Fibroblast of mammary gland (primary cell): ENCODE data around the gene TOPORS.
"Not testable (repeated sequence)": the region's sequence is repeated elsewhere in the genome, so short reads cannot be mapped to it uniquely, and the experiment has no call there.

Experiments used
- DNase-seq: peaks from one replicate; pipeline ENCODE4 v3.0.0-alpha.2; 2010; ENCODE audit warnings: low read depth
- H3K4me3 ChIP-seq: 2 replicates; pipeline ENCODE4 v1.5.1; 2011; ENCODE audit warnings: low read depth, mild to moderate bottlenecking, low read length, moderate library complexity; ENCODE audit not compliant: control insufficient read depth
- TF ChIP-seq, protein P1 (sequence below): conservative IDR thresholded peaks from 2 replicates; pipeline ENCODE4 v1.5.1; 2011; ENCODE audit warnings: low read depth, low read length, inconsistent platforms; ENCODE audit not compliant: control insufficient read depth, insufficient read depth

The TOPORS gene

DNA sequence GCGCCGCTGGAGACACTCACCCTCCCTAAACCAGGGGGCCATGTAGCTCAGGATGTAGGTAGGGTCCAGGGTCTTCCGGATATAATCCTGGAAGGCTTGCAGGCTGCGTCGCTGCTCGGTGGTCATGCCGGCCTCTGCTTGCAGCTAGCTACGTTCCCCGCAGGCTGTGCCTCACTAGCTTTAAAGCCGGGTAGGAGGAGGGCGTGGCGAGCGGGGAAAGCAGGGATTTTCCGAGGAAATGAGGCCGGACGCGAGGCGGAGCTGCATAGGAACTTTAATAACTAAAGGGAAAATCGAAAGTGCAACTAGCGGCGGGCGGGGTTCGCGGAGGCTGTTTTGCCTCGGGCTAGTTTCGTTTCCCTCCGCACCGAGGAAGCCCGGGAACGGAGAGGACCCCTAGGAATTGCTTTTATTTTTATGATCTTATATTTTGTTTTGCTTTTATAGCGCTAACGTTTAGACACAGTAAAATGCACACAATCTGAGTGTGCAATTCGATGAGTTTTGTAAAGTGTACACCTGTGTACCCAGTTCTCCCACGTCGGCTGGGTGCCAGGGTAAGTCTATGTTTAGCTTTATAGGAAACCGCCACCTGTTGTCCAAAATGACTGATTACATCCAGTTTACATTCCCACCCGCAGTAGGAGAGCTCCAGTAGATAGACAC lies 26.2 kb downstream of the TOPORS start, which contains the start of gene RIGI:
RIGI (minus strand) TSS at position 156 of the 666 bp plus-strand sequence; CDS start at position 126, 30 bp downstream.
- peak within 1 kb of the TSS; percentile 70 for H3K4me3 ChIP-seq
- peak; percentile 89 for DNase-seq
- TF ChIP-seq, protein P1, sequence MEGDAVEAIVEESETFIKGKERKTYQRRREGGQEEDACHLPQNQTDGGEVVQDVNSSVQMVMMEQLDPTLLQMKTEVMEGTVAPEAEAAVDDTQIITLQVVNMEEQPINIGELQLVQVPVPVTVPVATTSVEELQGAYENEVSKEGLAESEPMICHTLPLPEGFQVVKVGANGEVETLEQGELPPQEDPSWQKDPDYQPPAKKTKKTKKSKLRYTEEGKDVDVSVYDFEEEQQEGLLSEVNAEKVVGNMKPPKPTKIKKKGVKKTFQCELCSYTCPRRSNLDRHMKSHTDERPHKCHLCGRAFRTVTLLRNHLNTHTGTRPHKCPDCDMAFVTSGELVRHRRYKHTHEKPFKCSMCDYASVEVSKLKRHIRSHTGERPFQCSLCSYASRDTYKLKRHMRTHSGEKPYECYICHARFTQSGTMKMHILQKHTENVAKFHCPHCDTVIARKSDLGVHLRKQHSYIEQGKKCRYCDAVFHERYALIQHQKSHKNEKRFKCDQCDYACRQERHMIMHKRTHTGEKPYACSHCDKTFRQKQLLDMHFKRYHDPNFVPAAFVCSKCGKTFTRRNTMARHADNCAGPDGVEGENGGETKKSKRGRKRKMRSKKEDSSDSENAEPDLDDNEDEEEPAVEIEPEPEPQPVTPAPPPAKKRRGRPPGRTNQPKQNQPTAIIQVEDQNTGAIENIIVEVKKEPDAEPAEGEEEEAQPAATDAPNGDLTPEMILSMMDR = peak; percentile 34

GRCh38 chr9:32525709-32526030 lies 26.7 kb downstream of the TOPORS start:
- DNase-seq = no peak
- TF ChIP-seq, protein P1 = no peak
- H3K4me3 ChIP-seq = peak overlapping the region; percentile 70

- TF ChIP-seq, protein P1 = no peak
- peak; percentile 14 for DNase-seq
- H3K4me3 ChIP-seq = peak overlapping the region; percentile 70
Measured at GRCh38 chr9:32524892-32525708, 27.3 kb downstream of the TOPORS start.

GRCh38 chr9:32524558-32524891 lies 27.9 kb downstream of the TOPORS start:
- not testable (repeated sequence) for H3K4me3 ChIP-seq, DNase-seq

GRCh38 chr9:32523910-32524309 lies 28.5 kb downstream of the TOPORS start:
- DNase-seq = no peak
- TF ChIP-seq, protein P1 = no peak
- no peak overlapping the region for H3K4me3 ChIP-seq

GRCh38 chr9:32518276-32518675 lies 34.1 kb downstream of the TOPORS start:
- no peak for DNase-seq
- H3K4me3 ChIP-seq = no peak overlapping the region
- TF ChIP-seq, protein P1 = no peak

DNA sequence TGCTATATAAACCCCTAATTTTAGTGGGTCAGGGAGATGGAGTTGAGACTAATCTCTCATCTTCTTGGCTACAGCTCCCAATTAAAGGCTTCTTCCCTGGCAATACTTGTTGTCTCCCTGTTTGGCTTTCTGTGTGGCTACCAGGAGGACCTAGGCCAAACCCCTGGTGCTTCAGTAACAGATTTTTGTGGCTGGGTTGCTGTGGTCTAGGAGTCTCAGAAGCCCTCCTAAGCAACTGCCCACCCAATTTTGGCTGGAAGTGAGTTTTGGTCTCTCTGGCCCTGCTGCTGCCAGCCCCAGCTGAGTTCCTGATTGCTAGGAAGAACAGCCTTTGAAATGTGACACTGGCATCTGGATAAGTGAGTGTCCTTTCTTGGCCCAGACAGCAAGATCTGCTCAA lies 36.1 kb downstream of the TOPORS start:
- H3K4me3 ChIP-seq = no peak overlapping the region
- TF ChIP-seq, protein P1 = no peak
- no peak for DNase-seq
